Neural cell (in vitro differentiated cells): ENCODE results near the gene ITGA1. TPM values are rescaled to one million over a fixed set of nuclear protein-coding genes. Genes with fewer than 3 reads are reported as not detected.

Experiments
- H2AFZ ChIP-seq: fragments of 200-600, 300-800 bp; sonication (generic), shearing (Covaris generic); 2 replicates; pipeline ENCODE4 v1.6.0; 2014; ENCODE audit warnings: low read depth, mild to moderate bottlenecking, antibody characterized with exemption, low read length, moderate library complexity
- H3F3A ChIP-seq: fragments of 200-600 bp; shearing (Covaris generic); 2 replicates; pipeline ENCODE4 v1.6.1; 2016; ENCODE audit warnings: mild to moderate bottlenecking, moderate library complexity, mixed read lengths, antibody characterized with exemption, low read length; ENCODE audit not compliant: insufficient read depth, poor library complexity, severe bottlenecking
- H3K27ac ChIP-seq: fragments of 200-600, 300-800 bp; sonication (generic), shearing (Covaris generic); 2 replicates; pipeline ENCODE4 v1.5.1; 2014; ENCODE audit warnings: mild to moderate bottlenecking, low read length, moderate library complexity
- H3K27me3 ChIP-seq: fragments of 300-800, 200-600 bp; sonication (generic), shearing (Covaris generic); 2 replicates; pipeline ENCODE4 v1.6.0; 2014; ENCODE audit warnings: mild to moderate bottlenecking, low read depth, low read length, moderate library complexity; ENCODE audit not compliant: insufficient read depth
- H3K36me3 ChIP-seq: fragments of 300-800, 200-600 bp; sonication (generic), shearing (Covaris generic); 2 replicates; pipeline ENCODE4 v1.5.1; 2014; ENCODE audit warnings: mild to moderate bottlenecking, antibody characterized with exemption, low read length, moderate library complexity; ENCODE audit not compliant: insufficient read depth
- H3K4me2 ChIP-seq: fragments of 300-800, 200-600 bp; sonication (generic), shearing (Covaris generic); 2 replicates; pipeline ENCODE4 v1.6.0; 2014; ENCODE audit warnings: mild to moderate bottlenecking, low read length
- H3K4me3 ChIP-seq: fragments of 300-800, 200-600 bp; sonication (generic), shearing (Covaris generic); 2 replicates; pipeline ENCODE4 v1.5.1; 2014; ENCODE audit warnings: mild to moderate bottlenecking, low read length, moderate library complexity
- H3K79me2 ChIP-seq: fragments of 200-600 bp; shearing (Covaris generic); replicated peaks from 2 replicates; pipeline ENCODE4 v1.6.0; 2014; ENCODE audit warnings: mild to moderate bottlenecking, low read length, moderate library complexity; ENCODE audit not compliant: insufficient read depth
- H3K9ac ChIP-seq: fragments of 300-800, 200-600 bp; sonication (generic), shearing (Covaris generic); 2 replicates; pipeline ENCODE4 v1.6.1; 2016; ENCODE audit warnings: mild to moderate bottlenecking, low read length, mixed read lengths
- H3K9me2 ChIP-seq: fragments of 200-600 bp; shearing (Covaris generic); 2 replicates; pipeline ENCODE4 v1.6.1; 2016; ENCODE audit warnings: mild to moderate bottlenecking, low read length, mixed read lengths; ENCODE audit not compliant: insufficient read depth
- H3K9me3 ChIP-seq: fragments of 200-600, 300-800 bp; sonication (generic), shearing (Covaris generic); 2 replicates; pipeline ENCODE4 v1.6.1; 2016; ENCODE audit warnings: mild to moderate bottlenecking, mixed run types, low read length, moderate library complexity, mixed read lengths
- H4K20me1 ChIP-seq: fragments of 200-600 bp; shearing (Covaris generic); 2 replicates; pipeline ENCODE4 v1.6.1; 2016; ENCODE audit warnings: mild to moderate bottlenecking, mixed run types; ENCODE audit not compliant: insufficient read depth
- EP300 ChIP-seq: fragments of 450-650 bp; conservative IDR thresholded peaks from 2 replicates; pipeline ENCODE4 v1.6.1; 2014; ENCODE audit warnings: antibody characterized with exemption, mild to moderate bottlenecking, moderate library complexity; ENCODE audit not compliant: poor library complexity, severe bottlenecking
- EZH2 ChIP-seq: fragments of 200-600, 300-800 bp; shearing (Covaris generic), sonication (generic); IDR thresholded peaks from 2 replicates; pipeline ENCODE4 v1.6.1; 2014; ENCODE audit warnings: antibody characterized with exemption, low read length, borderline replicate concordance, mild to moderate bottlenecking; ENCODE audit not compliant: insufficient read depth, poor library complexity, severe bottlenecking
- MXI1 ChIP-seq: fragments of 450-650 bp; conservative IDR thresholded peaks from 2 replicates; pipeline ENCODE4 v1.6.1; 2014; ENCODE audit warnings: antibody characterized with exemption, mild to moderate bottlenecking; ENCODE audit not compliant: poor library complexity, severe bottlenecking
- POLR2AphosphoS5 ChIP-seq: IDR thresholded peaks from 2 replicates; pipeline ENCODE4 v1.6.1; 2012
- RAD21 ChIP-seq: fragments of 450-650 bp; conservative IDR thresholded peaks from 2 replicates; pipeline ENCODE4 v1.6.1; 2014; ENCODE audit warnings: antibody characterized with exemption, mild to moderate bottlenecking, moderate library complexity
- SMC3 ChIP-seq: fragments of 450-650 bp; conservative IDR thresholded peaks from 2 replicates; pipeline ENCODE4 v1.6.1; 2014; ENCODE audit warnings: antibody characterized with exemption, mild to moderate bottlenecking, moderate library complexity; ENCODE audit not compliant: poor library complexity
- TAF1 ChIP-seq: IDR thresholded peaks from 2 replicates; pipeline ENCODE4 v1.6.1; 2012; ENCODE audit warnings: low read depth
- polyA plus RNA-seq: library from polyadenylated mRNA; depleted of rRNA; stranded (reverse); fragments of >200 nt; gene quantifications from 2 replicates; pipeline ENCODE4 v1.2.3, GENCODE V29; 2014
- TF ChIP-seq, protein P1 (sequence below): fragments of 450-650 bp; IDR thresholded peaks from 2 replicates; pipeline ENCODE4 v1.5.1; 2014; ENCODE audit warnings: antibody characterized with exemption, mild to moderate bottlenecking, moderate library complexity; ENCODE audit not compliant: poor library complexity, severe bottlenecking
- TF ChIP-seq, protein P2 (sequence below): IDR thresholded peaks from 2 replicates; pipeline ENCODE4 v1.6.1; 2012; ENCODE audit warnings: borderline replicate concordance

Gene ITGA1
- polyA plus RNA-seq, 1 donor from 2014 or later = 0.15 TPM

DNA sequence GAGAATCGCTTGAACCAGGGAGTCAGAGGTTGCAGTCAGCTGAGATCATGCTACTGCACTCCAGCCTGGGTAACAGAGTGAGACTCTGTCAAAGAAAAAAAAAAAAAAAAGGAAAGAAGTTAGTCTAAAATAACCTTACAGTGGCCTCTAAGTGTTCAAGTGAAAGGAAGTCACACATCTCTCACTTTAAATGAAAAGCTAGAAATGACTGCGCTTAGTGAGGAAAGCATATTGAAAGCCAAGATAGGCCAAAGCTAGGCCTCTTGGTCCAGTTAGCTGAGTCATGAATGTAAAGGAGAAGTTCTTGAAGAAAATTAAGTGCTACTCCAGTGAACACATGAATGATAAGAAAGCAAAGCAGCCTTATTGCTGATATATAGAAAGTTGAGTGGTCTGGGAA, 38.1 kb downstream of the ITGA1 start:
- Histone ChIP-seq H3K9me2 (no peaks in the 10 kb centered on the region), H4K20me1 (no peaks in the 10 kb centered on the region), H2AFZ (no peak overlapping the region), H3K36me3 (no peaks in the 10 kb centered on the region), H3K4me3 (no peak overlapping the region), H3K9ac (no peak overlapping the region), H3K27ac (no peak overlapping the region), H3K79me2 (no peaks in the 10 kb centered on the region), H3K9me3 (no peaks in the 10 kb centered on the region), H3K27me3 (no peaks in the 10 kb centered on the region), H3F3A (no peaks in the 10 kb centered on the region), H3K4me2 (no peak overlapping the region)
- TF ChIP-seq EZH2 (no peak), TAF1 (no peak), MXI1 (no peak), EP300 (no peak), POLR2AphosphoS5 (no peak), RAD21 (no peak), SMC3 (no peak)
- TF ChIP-seq, protein P1, sequence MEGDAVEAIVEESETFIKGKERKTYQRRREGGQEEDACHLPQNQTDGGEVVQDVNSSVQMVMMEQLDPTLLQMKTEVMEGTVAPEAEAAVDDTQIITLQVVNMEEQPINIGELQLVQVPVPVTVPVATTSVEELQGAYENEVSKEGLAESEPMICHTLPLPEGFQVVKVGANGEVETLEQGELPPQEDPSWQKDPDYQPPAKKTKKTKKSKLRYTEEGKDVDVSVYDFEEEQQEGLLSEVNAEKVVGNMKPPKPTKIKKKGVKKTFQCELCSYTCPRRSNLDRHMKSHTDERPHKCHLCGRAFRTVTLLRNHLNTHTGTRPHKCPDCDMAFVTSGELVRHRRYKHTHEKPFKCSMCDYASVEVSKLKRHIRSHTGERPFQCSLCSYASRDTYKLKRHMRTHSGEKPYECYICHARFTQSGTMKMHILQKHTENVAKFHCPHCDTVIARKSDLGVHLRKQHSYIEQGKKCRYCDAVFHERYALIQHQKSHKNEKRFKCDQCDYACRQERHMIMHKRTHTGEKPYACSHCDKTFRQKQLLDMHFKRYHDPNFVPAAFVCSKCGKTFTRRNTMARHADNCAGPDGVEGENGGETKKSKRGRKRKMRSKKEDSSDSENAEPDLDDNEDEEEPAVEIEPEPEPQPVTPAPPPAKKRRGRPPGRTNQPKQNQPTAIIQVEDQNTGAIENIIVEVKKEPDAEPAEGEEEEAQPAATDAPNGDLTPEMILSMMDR = no peak
- TF ChIP-seq, protein P2, sequence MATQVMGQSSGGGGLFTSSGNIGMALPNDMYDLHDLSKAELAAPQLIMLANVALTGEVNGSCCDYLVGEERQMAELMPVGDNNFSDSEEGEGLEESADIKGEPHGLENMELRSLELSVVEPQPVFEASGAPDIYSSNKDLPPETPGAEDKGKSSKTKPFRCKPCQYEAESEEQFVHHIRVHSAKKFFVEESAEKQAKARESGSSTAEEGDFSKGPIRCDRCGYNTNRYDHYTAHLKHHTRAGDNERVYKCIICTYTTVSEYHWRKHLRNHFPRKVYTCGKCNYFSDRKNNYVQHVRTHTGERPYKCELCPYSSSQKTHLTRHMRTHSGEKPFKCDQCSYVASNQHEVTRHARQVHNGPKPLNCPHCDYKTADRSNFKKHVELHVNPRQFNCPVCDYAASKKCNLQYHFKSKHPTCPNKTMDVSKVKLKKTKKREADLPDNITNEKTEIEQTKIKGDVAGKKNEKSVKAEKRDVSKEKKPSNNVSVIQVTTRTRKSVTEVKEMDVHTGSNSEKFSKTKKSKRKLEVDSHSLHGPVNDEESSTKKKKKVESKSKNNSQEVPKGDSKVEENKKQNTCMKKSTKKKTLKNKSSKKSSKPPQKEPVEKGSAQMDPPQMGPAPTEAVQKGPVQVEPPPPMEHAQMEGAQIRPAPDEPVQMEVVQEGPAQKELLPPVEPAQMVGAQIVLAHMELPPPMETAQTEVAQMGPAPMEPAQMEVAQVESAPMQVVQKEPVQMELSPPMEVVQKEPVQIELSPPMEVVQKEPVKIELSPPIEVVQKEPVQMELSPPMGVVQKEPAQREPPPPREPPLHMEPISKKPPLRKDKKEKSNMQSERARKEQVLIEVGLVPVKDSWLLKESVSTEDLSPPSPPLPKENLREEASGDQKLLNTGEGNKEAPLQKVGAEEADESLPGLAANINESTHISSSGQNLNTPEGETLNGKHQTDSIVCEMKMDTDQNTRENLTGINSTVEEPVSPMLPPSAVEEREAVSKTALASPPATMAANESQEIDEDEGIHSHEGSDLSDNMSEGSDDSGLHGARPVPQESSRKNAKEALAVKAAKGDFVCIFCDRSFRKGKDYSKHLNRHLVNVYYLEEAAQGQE = no peak

DNA sequence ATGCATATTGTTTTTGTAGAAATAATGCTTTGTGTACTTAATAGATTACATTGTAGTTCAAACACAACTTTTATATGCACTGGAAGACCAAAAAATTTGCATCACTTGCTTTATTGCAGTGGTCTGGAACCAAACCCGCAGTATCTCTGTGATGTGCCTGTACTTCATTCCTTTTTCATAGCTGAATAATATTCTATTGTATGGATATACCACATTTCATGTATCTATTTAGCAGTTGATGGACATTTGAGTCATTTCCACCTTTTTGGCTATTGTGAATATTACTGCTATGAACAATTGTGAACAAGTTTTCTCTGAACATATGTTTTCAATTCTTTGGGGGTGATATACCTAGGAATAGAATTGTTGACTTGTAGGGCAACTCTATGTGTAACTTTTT, 40.1 kb downstream of the ITGA1 start:
- no peaks in the 10 kb centered on the region for H3F3A ChIP-seq
- H3K4me2 ChIP-seq = no peak overlapping the region
- no peaks in the 10 kb centered on the region for H3K36me3 ChIP-seq
- H3K9me3 ChIP-seq = no peaks in the 10 kb centered on the region
- no peak overlapping the region for H2AFZ ChIP-seq
- no peaks in the 10 kb centered on the region for H3K79me2 ChIP-seq
- H3K9me2 ChIP-seq = no peaks in the 10 kb centered on the region
- TF ChIP-seq EZH2 = no peak
- TF ChIP-seq, protein P1 = no peak
- TF ChIP-seq RAD21 = no peak
- TF ChIP-seq EP300 = no peak
- no peak for TF ChIP-seq POLR2AphosphoS5
- TF ChIP-seq TAF1 = no peak
- TF ChIP-seq SMC3 = no peak
- no peak for TF ChIP-seq MXI1
- TF ChIP-seq, protein P2 = no peak
- H3K4me3 ChIP-seq = no peak overlapping the region
- no peaks in the 10 kb centered on the region for H3K27me3 ChIP-seq
- no peak overlapping the region for H3K9ac ChIP-seq
- H3K27ac ChIP-seq = no peak overlapping the region
- no peaks in the 10 kb centered on the region for H4K20me1 ChIP-seq
